Activated T-cell treated with anti-CD3 and anti-CD28 coated beads, Interleukin-2, amount 50 U/mL, for 72 hours (primary cell): ENCODE data around the gene TCEAL6. TPM values are rescaled to one million over a fixed set of nuclear protein-coding genes. Genes with fewer than 3 reads are reported as not detected.
"Not testable (repeated sequence)": the region's sequence is repeated elsewhere in the genome, so short reads cannot be mapped to it uniquely, and the experiment has no call there.

Source experiments
- ATAC-seq, 2 donors: fragments of 150-1000 bp; cut with Tn5 transposase; replicated peaks in 1 of 2; 2 replicates each; pipeline ENCODE4 v1.10.0; 2021; ENCODE audit warnings: moderate library complexity in 2 of 2, mild to moderate bottlenecking in 1 of 2
- DNase-seq, 2 donors: peaks; one replicate each; pipeline ENCODE4 v3.0.0; 2021 to 2022; ENCODE audit warnings: mixed read lengths in 1 of 2
- H3K27ac Mint-ChIP-seq: one replicate; pipeline ENCODE4 v1.8.0; 2022; ENCODE audit warnings: mild to moderate bottlenecking, moderate library complexity, mixed read lengths
- H3K27me3 Mint-ChIP-seq: one replicate; pipeline ENCODE4 v1.8.0; 2022; ENCODE audit warnings: low read depth, mixed read lengths
- H3K36me3 Mint-ChIP-seq, 2 donors: one replicate each; pipeline ENCODE4 v1.8.0; 2022; ENCODE audit warnings: mixed read lengths in 2 of 2, mild to moderate bottlenecking in 1 of 2; ENCODE audit not compliant: insufficient read depth in 2 of 2
- H3K4me1 Mint-ChIP-seq: one replicate; pipeline ENCODE4 v1.8.0; 2022; ENCODE audit warnings: low read depth, mixed read lengths
- H3K4me3 Mint-ChIP-seq, 2 donors: one replicate each; pipeline ENCODE4 v1.8.0; 2022; ENCODE audit warnings: mild to moderate bottlenecking in 2 of 2, mixed read lengths in 2 of 2, moderate library complexity in 2 of 2
- H3K9me3 Mint-ChIP-seq, 2 donors: one replicate each; pipeline ENCODE4 v1.8.0; 2022; ENCODE audit warnings: mixed read lengths in 2 of 2
- total RNA-seq, 2 donors: library from RNA; stranded (reverse); gene quantifications; one replicate each; pipeline ENCODE4 v1.2.3, GENCODE V29; 2022

Gene TCEAL6
- total RNA-seq: under 1 TPM in 1 of 2 donors, not detected in 1; 0.25 TPM

DNA sequence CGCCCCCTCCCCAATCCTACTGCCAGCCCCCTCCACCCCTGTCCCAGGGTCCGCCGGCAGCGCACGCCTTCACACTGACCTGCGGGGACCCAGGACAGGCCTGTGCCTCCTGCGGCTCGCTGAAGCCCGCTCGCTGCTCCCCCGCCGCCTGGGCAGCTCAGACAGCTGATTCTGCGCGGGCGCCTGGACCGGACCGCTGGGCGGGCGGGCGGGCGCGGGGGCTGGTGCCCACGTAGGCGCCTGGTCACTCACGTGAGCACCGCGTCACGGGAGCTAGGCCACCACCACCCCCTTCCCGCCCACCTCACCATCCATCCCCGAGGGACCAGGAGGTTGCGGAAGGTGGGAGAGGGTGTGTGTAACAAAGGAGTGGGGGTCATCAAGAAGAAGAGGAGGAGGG lies at the start of gene TCEAL6:
TCEAL6 (minus strand) TSS at position 208 of the 400 bp plus-strand sequence.
- not testable (repeated sequence) for H3K4me3 Mint-ChIP-seq, ATAC-seq, H3K27ac Mint-ChIP-seq, H3K9me3 Mint-ChIP-seq, DNase-seq, H3K36me3 Mint-ChIP-seq, H3K4me1 Mint-ChIP-seq
- peaks cover 45% of the 10 kb centered on the region for H3K27me3 Mint-ChIP-seq

DNA sequence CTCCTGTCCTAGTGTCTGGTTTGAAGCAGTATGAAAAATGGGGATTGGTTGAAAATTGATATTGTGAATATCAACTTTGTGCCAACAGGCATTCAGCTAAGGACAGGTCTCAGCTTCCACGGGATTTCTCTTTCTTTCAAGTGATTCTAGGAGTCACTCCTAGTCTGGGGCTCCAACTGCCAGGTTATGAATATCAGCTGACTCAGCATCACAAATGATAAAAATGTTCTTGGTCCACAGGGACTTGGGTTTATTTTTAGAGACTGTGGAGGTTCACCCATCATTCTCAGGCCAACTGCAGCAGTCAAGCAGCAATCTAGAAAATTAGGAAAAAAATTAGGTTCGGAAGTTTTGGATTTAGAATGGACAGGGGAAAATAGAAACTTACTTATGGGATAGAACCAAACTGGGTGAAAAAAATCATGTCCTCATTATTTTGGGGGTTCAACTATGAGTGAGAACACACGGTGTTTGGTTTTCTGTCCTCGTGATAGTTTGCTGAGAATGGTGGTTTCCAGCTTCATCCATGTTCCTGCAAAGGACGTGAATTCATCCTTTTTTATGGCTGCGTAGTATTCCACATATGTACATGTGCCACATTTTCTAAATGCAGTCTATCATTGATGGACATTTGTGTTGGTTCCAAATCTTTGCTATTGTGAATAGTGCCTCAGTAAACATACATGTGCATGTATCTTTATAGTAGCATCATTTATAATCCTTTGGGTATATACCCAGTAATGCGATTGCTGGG lies 43.9 kb upstream of the TCEAL6 start:
- no peak overlapping the region for H3K27ac Mint-ChIP-seq
- peaks cover 2 to 7% of the 10 kb centered on the region in 2 donors for H3K36me3 Mint-ChIP-seq
- H3K27me3 Mint-ChIP-seq: peaks cover 12% of the 10 kb centered on the region
- no peak for DNase-seq
- H3K4me1 Mint-ChIP-seq: no peaks in the 10 kb centered on the region
- ATAC-seq: no peak
- H3K4me3 Mint-ChIP-seq: no peak overlapping the region
- H3K9me3 Mint-ChIP-seq: peaks cover 2 to 11% of the 10 kb centered on the region in 2 donors

GRCh38 chrX:102155806-102156179 lies 13.5 kb upstream of the TCEAL6 start, which contains the start of gene BEX5:
Gene BEX5, minus strand, starts transcription at chrX:102155977. Its CDS starts 1,712 bp downstream, at chrX:102154265.
- peak within 1 kb of the TSS; percentile 95 to 97 for H3K4me3 Mint-ChIP-seq
- no peaks in the 10 kb centered on the region for H3K9me3 Mint-ChIP-seq
- H3K27ac Mint-ChIP-seq: peak within 1 kb of the TSS; percentile 94
- DNase-seq (peak; percentile 46 to 58), ATAC-seq (peak; percentile 95 to 96)
- peaks cover 0 to 2% of the 10 kb centered on the region in 2 donors for H3K36me3 Mint-ChIP-seq
- H3K4me1 Mint-ChIP-seq: peaks cover 13% of the 10 kb centered on the region
- H3K27me3 Mint-ChIP-seq: peaks cover 50% of the 10 kb centered on the region

DNA sequence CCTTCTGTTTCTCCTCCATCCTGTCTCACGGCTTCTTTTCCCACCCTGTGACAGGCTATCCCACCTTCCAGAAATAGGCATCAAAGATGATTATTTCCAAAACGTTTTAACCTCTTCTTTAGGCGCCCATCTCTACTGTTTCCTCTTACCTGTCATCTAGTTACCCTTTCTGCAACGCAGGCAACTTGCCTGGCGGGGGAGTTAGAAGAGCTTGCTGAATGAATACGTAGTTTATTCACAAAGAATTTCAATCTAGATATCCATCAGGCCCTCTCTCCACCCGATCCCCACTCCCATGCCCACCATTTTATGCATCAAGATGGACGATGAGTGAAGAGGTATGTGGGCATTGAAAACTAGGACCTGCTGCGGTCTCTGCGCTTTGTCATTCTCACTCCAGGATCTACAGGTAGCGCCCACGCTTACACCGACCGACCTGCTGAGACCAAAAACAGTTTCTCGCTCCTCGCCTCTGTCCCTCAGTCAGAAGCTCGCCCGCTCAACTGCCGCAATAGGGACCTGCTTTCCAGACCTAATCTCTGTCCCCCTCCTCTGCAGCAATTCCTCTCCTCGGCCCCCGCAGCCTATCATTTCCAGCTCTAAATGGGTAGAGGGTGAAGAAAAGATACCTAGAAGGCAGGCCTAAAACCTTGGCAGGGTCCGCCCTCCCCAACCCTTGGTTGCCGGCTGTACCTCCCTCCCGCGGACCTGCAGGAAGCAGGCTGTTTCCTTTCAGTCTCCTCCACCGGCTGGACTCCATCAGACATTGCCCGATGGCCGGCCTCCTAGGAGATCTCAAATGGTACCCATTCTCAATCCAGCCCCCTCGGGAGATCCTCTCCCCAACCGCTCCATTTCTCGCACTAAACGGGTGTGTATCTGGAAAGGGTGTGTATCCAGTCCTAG lies 12.9 kb upstream of the TCEAL6 start:
- peaks cover 48% of the 10 kb centered on the region for H3K27me3 Mint-ChIP-seq
- H3K36me3 Mint-ChIP-seq: peaks cover 0 to 2% of the 10 kb centered on the region in 2 donors

DNA sequence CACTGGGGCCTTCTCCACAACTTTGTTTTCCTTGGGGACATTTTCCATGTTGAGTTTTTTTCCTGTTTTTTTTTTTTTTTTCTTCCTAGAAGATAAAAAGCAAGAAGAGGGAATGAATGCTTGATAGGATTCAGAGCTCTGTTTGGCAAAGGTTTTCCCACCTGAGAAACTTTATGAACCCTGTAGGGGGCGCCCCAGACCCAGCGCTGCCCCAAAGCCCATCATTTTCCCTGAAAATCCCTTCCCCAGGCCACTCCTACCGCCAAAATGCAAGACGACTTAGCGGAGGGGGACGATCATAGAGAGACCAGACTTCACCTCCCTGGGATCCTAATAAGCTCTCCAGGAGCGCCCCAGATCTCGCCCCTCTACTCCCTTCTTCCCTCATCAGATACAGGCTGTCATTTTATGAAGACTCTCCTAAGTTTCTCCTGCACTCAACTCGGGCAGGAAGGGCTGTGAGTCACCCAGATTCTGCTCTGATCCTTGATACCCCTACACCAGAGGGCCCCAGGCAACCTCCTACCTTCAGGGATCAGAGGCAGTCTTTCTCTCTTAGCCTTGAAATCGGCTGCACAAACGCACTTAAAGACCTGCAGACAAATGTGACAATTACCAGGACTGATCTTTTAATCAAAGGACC lies 12.1 kb upstream of the TCEAL6 start:
- Mint-ChIP-seq H3K36me3 (peaks cover 0 to 2% of the 10 kb centered on the region in 2 donors), H3K9me3 (no peaks in the 10 kb centered on the region), H3K27ac (no peak overlapping the region), H3K4me3 (peak overlapping the region; percentile 95 to 97), H3K27me3 (peaks cover 49% of the 10 kb centered on the region), H3K4me1 (peaks cover 13% of the 10 kb centered on the region)
- DNase-seq (peak; percentile 1 to 4), ATAC-seq (no peak)

More for the DNA sequence above, 12.9 kb upstream of the TCEAL6 start:
- no peaks in the 10 kb centered on the region for H3K9me3 Mint-ChIP-seq
- H3K27ac Mint-ChIP-seq: peak overlapping the region; percentile 94
- DNase-seq: peak; percentile 12 to 33
- H3K4me3 Mint-ChIP-seq: peak overlapping the region; percentile 95 to 97
- peaks cover 13% of the 10 kb centered on the region for H3K4me1 Mint-ChIP-seq
- peak; percentile 63 to 66 for ATAC-seq

DNA sequence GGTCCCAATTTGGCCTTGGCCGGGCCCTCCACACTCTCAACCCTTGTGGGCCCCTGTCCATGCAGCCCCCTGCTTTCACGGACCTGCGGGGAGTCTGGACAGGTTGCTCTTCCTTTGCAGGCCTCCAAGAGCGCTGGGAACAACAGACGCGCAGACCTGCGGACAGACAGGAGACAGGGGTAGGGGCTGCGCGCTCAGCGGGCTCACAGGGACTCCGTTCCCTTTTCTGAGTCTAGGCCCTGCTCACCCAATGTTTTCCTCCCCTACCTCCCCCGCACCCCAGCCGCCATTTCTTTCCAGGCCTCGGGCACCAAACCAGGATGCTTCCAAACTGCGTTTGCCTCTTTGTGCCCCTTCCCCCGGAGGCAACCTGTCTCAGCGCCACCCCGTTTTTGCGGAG lies 650 bp downstream of the TCEAL6 start:
- ATAC-seq, H3K4me3 Mint-ChIP-seq, H3K9me3 Mint-ChIP-seq, DNase-seq, H3K36me3 Mint-ChIP-seq, H3K27ac Mint-ChIP-seq, H3K4me1 Mint-ChIP-seq: not testable (repeated sequence)
- H3K27me3 Mint-ChIP-seq: peaks cover 50% of the 10 kb centered on the region

- DNase-seq, H3K36me3 Mint-ChIP-seq, H3K4me1 Mint-ChIP-seq, ATAC-seq, H3K9me3 Mint-ChIP-seq, H3K27ac Mint-ChIP-seq, H3K4me3 Mint-ChIP-seq: not testable (repeated sequence)
- peaks cover 48% of the 10 kb centered on the region for H3K27me3 Mint-ChIP-seq
Observed at GRCh38 chrX:102140876-102141275, 1.4 kb downstream of the TCEAL6 start.

DNA sequence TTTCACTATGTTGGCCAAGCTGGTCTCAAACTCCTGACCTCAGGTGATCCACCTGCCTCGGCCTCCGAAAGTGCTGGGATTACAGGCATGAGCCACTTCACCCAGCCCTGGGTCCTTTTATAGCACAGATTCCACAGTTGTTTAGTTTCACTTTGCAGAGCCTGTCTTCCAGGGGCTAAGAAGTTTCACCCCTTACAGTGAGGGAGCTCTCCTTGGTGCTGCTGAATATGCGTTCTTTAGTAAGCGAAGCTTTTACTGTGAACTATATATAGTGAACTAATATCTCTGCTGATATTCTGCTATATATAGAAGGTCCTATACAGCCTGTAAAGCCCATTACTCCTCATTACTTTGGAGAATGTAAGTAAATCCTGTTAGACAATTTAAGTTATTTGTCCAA lies 4.2 kb downstream of the TCEAL6 start:
- ATAC-seq (no peak), DNase-seq (no peak)
- H3K9me3 Mint-ChIP-seq: no peaks in the 10 kb centered on the region
- no peaks in the 10 kb centered on the region for H3K36me3 Mint-ChIP-seq
- peaks cover 37% of the 10 kb centered on the region for H3K27me3 Mint-ChIP-seq
- no peak overlapping the region for H3K4me3 Mint-ChIP-seq
- H3K27ac Mint-ChIP-seq: no peak overlapping the region
- H3K4me1 Mint-ChIP-seq: no peaks in the 10 kb centered on the region

DNA sequence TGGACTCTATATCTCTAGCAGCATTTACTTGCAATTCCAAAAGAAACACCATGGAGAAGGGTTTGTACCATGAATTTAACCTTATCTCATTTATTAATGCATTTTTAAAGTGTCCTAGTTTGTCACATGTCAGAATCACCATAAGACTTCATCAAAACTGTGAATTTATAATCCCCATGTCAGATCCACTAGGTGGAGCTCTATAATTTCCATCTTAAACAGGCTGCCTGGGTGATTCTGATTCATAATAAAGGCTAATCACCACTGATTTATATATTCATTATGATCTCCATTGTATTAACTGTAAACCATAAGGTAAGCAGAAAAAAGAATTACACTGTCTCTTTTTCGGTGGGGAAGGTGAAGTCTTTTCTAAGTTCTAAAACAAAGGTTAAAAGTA lies 12.8 kb downstream of the TCEAL6 start:
- Mint-ChIP-seq H3K27ac (no peak overlapping the region), H3K4me1 (no peaks in the 10 kb centered on the region), H3K27me3 (peaks cover 61% of the 10 kb centered on the region), H3K9me3 (no peaks in the 10 kb centered on the region), H3K36me3 (peaks cover 0 to under 1% of the 10 kb centered on the region in 2 donors), H3K4me3 (no peak overlapping the region)
- no peak for ATAC-seq
- no peak for DNase-seq

GRCh38 chrX:102126863-102127262 lies 15.4 kb downstream of the TCEAL6 start:
- Mint-ChIP-seq H3K27me3 (peaks cover 61% of the 10 kb centered on the region), H3K4me1 (no peaks in the 10 kb centered on the region), H3K27ac (peak overlapping the region; percentile 3), H3K36me3 (peaks cover 0 to 2% of the 10 kb centered on the region in 2 donors), H3K9me3 (no peaks in the 10 kb centered on the region), H3K4me3 (no peak overlapping the region)
- DNase-seq (no peak), ATAC-seq (no peak)

GRCh38 chrX:102126080-102126818 lies 16.0 kb downstream of the TCEAL6 start:
- peaks cover 57% of the 10 kb centered on the region for H3K27me3 Mint-ChIP-seq
- H3K36me3 Mint-ChIP-seq, ATAC-seq, H3K4me1 Mint-ChIP-seq, H3K9me3 Mint-ChIP-seq, DNase-seq: not testable (repeated sequence)
- H3K4me3 Mint-ChIP-seq: peak overlapping the region; percentile 31 to 39
- H3K27ac Mint-ChIP-seq: peak overlapping the region; percentile 3

DNA sequence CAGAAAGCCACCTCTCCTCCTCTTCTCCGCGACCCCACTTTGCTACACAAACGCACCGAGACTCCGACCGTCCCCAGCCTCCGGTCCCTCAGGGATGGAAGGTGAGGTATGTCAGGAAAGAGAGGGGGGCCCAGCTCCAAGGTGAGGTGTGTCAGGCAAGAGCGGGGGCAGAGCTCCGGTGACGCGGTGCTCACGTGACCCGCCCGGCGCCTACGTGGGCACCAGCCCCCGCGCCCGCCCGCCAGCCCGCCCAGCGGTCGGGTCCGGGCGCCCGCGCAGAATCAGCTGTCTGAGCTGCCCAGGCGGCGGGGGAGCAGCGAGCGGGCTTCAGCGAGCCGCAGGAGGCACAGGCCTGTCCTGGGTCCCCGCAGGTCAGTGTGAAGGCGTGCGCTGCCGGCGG lies 16.8 kb downstream of the TCEAL6 start, which contains the start of gene TCEAL2:
TCEAL2 (plus strand) TSS at position 244 of the 400 bp plus-strand sequence. CDS start 1,152 bp downstream, outside the sequence.
- not testable (repeated sequence) for H3K9me3 Mint-ChIP-seq, H3K36me3 Mint-ChIP-seq, H3K4me1 Mint-ChIP-seq
- peak within 1 kb of the TSS; percentile 82 for H3K27ac Mint-ChIP-seq
- H3K27me3 Mint-ChIP-seq: peaks cover 61% of the 10 kb centered on the region
- peak; percentile 1 to 12 for DNase-seq
- peak within 1 kb of the TSS; percentile 39 to 79 for H3K4me3 Mint-ChIP-seq
- ATAC-seq: peak; percentile 41 to 54
